GM12891 (cell line): ENCODE results near the gene SLN.

Experiments
- PAX5 ChIP-seq: IDR thresholded peaks from 2 replicates; pipeline ENCODE4 v1.6.1; 2011; ENCODE audit warnings: low read length, moderate library complexity, mild to moderate bottlenecking; ENCODE audit not compliant: insufficient read depth, severe bottlenecking
- POLR2A ChIP-seq: IDR thresholded peaks from 2 replicates; pipeline ENCODE4 v1.6.1; 2011; ENCODE audit warnings: low read depth, low read length, control low read depth
- POLR2AphosphoS5 ChIP-seq: IDR thresholded peaks from 2 replicates; pipeline ENCODE4 v1.6.1; 2011; ENCODE audit warnings: low read depth, low read length, control low read depth
- POU2F2 ChIP-seq: IDR thresholded peaks from 2 replicates; pipeline ENCODE4 v1.6.1; 2011; ENCODE audit warnings: low read depth, mild to moderate bottlenecking, control low read depth, low read length, moderate library complexity
- SPI1 ChIP-seq: IDR thresholded peaks from 2 replicates; pipeline ENCODE4 v1.6.1; 2011; ENCODE audit warnings: low read depth, low read length, control low read depth
- TAF1 ChIP-seq: IDR thresholded peaks from 2 replicates; pipeline ENCODE4 v1.6.1; 2011; ENCODE audit warnings: low read depth, low read length, control low read depth

- TF ChIP-seq POLR2AphosphoS5, result no peak
- no peak for TF ChIP-seq POLR2A
- TF ChIP-seq SPI1, result no peak
- no peak for TF ChIP-seq TAF1
- TF ChIP-seq POU2F2, result no peak
- no peak for TF ChIP-seq PAX5
Measured at GRCh38 chr11:107721207-107721606, 9.4 kb upstream of the SLN start.
